ENCODE data around the gene TMEM92.

- TF ChIP-seq CTCF (conservative IDR thresholded peaks at IDR 0.05; ENCODE audit: low read length), result no peak
- TF ChIP-seq EZH2phosphoT487 (IDR thresholded peaks at IDR 0.05; ENCODE audit: borderline replicate concordance), result no peak
Observed at GRCh38 chr17:50290933-50291332, 16.7 kb downstream of the TMEM92 start.

All from Loucy (cell line).